IMR-90 (cell line): ENCODE data around the gene AKAP6. TPM values are rescaled to one million over a fixed set of nuclear protein-coding genes. Genes with fewer than 3 reads are reported as not detected.

Experiments
- ATAC-seq: fragments of 200-7000 bp; cut with Tn5 transposase; 2 replicates; pipeline ENCODE4 v1.9.1; 2020; ENCODE audit warnings: low read depth, mild to moderate bottlenecking, moderate library complexity
- BruUV-seq: library from RNA; stranded (reverse); fragments of 400-500 nt; replicated peaks from 2 replicates; lab custom pipeline; 2021; lab: Mats Ljungman, UMichigan
- CTCF ChIA-PET: fragments of 300-600 bp; formaldehyde crosslinking; extraction: SDS; loops from one replicate; lab custom pipeline; 2021; ENCODE audit warnings: antibody characterized with exemption; lab: Yijun Ruan, JAX
- POLR2A ChIA-PET: fragments of 300-600 bp; sonication (Branson Sonifier 250); formaldehyde crosslinking; loops from one replicate; lab custom pipeline; 2022; ENCODE audit warnings: antibody characterized with exemption; ENCODE audit not compliant: unreplicated experiment; lab: Charles Lee
- DNase-seq: peaks from one replicate; pipeline ENCODE4 v3.0.0; 2013
- H2AFZ ChIP-seq: replicated peaks from 2 replicates; pipeline ENCODE3; 2013; ENCODE audit warnings: low read length, mild to moderate bottlenecking; ENCODE audit not compliant: poor library complexity
- H2AK5ac ChIP-seq: 2 replicates; pipeline ENCODE4 v1.6.1; 2013; ENCODE audit warnings: low read depth, low read length, inconsistent platforms
- H2AK9ac ChIP-seq: replicated peaks from 2 replicates; pipeline ENCODE3; 2013; ENCODE audit warnings: mild to moderate bottlenecking, low read depth, low read length, moderate library complexity; ENCODE audit not compliant: poor library complexity
- H2BK120ac ChIP-seq: 2 replicates; pipeline ENCODE4 v1.6.1; 2013; ENCODE audit warnings: low read depth, low read length, inconsistent platforms
- H2BK15ac ChIP-seq: 3 replicates; pipeline ENCODE4 v1.6.1; 2013; ENCODE audit warnings: low read depth, low read length, inconsistent platforms
- H2BK20ac ChIP-seq: 2 replicates; pipeline ENCODE4 v1.6.1; 2013; ENCODE audit warnings: low read depth, mild to moderate bottlenecking, inconsistent platforms, low read length, moderate library complexity
- H2BK5ac ChIP-seq: 2 replicates; pipeline ENCODE4 v1.6.1; 2013; ENCODE audit warnings: mild to moderate bottlenecking, low read depth, low read length, inconsistent platforms; ENCODE audit not compliant: poor library complexity, severe bottlenecking
- H3K14ac ChIP-seq: replicated peaks from 2 replicates; pipeline ENCODE4 v1.6.1; 2013; ENCODE audit warnings: low read depth, low read length, inconsistent platforms
- H3K18ac ChIP-seq: 2 replicates; pipeline ENCODE4 v1.6.1; 2013; ENCODE audit warnings: low read depth, low read length, control low read depth
- H3K23ac ChIP-seq: 2 replicates; pipeline ENCODE4 v1.6.1; 2013; ENCODE audit warnings: low read depth, low read length, inconsistent platforms
- H3K27ac ChIP-seq: 2 replicates; pipeline ENCODE4 v1.5.1; 2013; ENCODE audit warnings: mild to moderate bottlenecking, control low read depth, low read length; ENCODE audit not compliant: insufficient read depth
- H3K27me3 ChIP-seq: 2 replicates; pipeline ENCODE4 v1.6.1; 2013; ENCODE audit warnings: low read length; ENCODE audit not compliant: control insufficient read depth, insufficient read depth
- H3K36me3 ChIP-seq: 2 replicates; pipeline ENCODE4 v1.6.1; 2013; ENCODE audit warnings: low read length, mixed read lengths; ENCODE audit not compliant: control insufficient read depth, insufficient read depth
- H3K4ac ChIP-seq: 2 replicates; pipeline ENCODE4 v1.6.1; 2013; ENCODE audit warnings: low read depth, low read length, inconsistent platforms
- H3K4me1 ChIP-seq: 2 replicates; pipeline ENCODE4 v1.6.1; 2013; ENCODE audit warnings: low read length, mixed read lengths; ENCODE audit not compliant: control insufficient read depth, insufficient read depth
- H3K4me2 ChIP-seq: 2 replicates; pipeline ENCODE4 v1.6.1; 2013; ENCODE audit warnings: low read depth, mild to moderate bottlenecking, control low read depth, low read length, moderate library complexity
- H3K4me3 ChIP-seq: 2 replicates; pipeline ENCODE4 v1.5.1; 2013; ENCODE audit warnings: low read depth, mild to moderate bottlenecking, control low read depth, low read length, moderate library complexity; ENCODE audit not compliant: insufficient read depth
- H3K56ac ChIP-seq: 2 replicates; pipeline ENCODE4 v1.6.1; 2013; ENCODE audit warnings: low read length, inconsistent platforms; ENCODE audit not compliant: insufficient read depth; ENCODE audit errors: extremely low read depth
- H3K79me1 ChIP-seq, 2 experiments: 2 replicates each; pipeline ENCODE4 v1.6.1; 2013; ENCODE audit warnings: low read length in 2 of 2, inconsistent platforms in 1 of 2, low read depth in 1 of 2
- H3K9ac ChIP-seq: 2 replicates; pipeline ENCODE4 v1.6.1; 2013; ENCODE audit warnings: low read depth, low read length, control low read depth
- H3K9me1 ChIP-seq: 2 replicates; pipeline ENCODE4 v1.6.1; 2013; ENCODE audit warnings: low read length, inconsistent platforms; ENCODE audit not compliant: insufficient read depth
- H3K9me3 ChIP-seq: 2 replicates; pipeline ENCODE4 v1.6.1; 2013; ENCODE audit warnings: low read length; ENCODE audit not compliant: control insufficient read depth, insufficient read depth
- H4K20me1 ChIP-seq: 2 replicates; pipeline ENCODE4 v1.6.1; 2013; ENCODE audit warnings: low read length, inconsistent platforms; ENCODE audit not compliant: insufficient read depth
- H4K5ac ChIP-seq: 2 replicates; pipeline ENCODE4 v1.6.1; 2013; ENCODE audit warnings: mild to moderate bottlenecking, low read depth, low read length, control low read depth
- H4K8ac ChIP-seq, 2 experiments: 2 replicates each; pipeline ENCODE4 v1.6.1; 2013; ENCODE audit warnings: low read depth in 2 of 2, low read length in 2 of 2, control low read depth in 1 of 2, inconsistent platforms in 1 of 2
- H4K91ac ChIP-seq: 2 replicates; pipeline ENCODE4 v1.6.1; 2013; ENCODE audit warnings: low read depth, low read length, inconsistent platforms; ENCODE audit not compliant: insufficient read depth
- BHLHE40 ChIP-seq: fragments of 150-350 bp; IDR thresholded peaks from 2 replicates; pipeline ENCODE4 v1.6.1; 2016; ENCODE audit warnings: mild to moderate bottlenecking, low read depth, low read length
- CEBPB ChIP-seq: IDR thresholded peaks from 2 replicates; pipeline ENCODE4 v1.6.1; 2012; ENCODE audit warnings: low read depth, low read length, improper control_type of control experiment
- CHD1 ChIP-seq: IDR thresholded peaks from 2 replicates; pipeline ENCODE4 v1.6.1; 2012; ENCODE audit warnings: low read depth, low read length, improper control_type of control experiment
- FOS ChIP-seq: fragments of 150-350 bp; IDR thresholded peaks from 2 replicates; pipeline ENCODE4 v1.6.1; 2016; ENCODE audit warnings: low read depth, low read length
- MAFK ChIP-seq: IDR thresholded peaks from 2 replicates; pipeline ENCODE4 v1.6.1; 2012; ENCODE audit warnings: low read depth, low read length, improper control_type of control experiment
- MXI1 ChIP-seq: IDR thresholded peaks from 2 replicates; pipeline ENCODE4 v1.6.1; 2012; ENCODE audit warnings: low read depth, mild to moderate bottlenecking, low read length, moderate library complexity, borderline replicate concordance
- NFE2L2 ChIP-seq: fragments of 150-350 bp; IDR thresholded peaks from 2 replicates; pipeline ENCODE4 v1.6.1; 2016; ENCODE audit warnings: low read depth, mild to moderate bottlenecking, low read length
- RCOR1 ChIP-seq: IDR thresholded peaks from 2 replicates; pipeline ENCODE4 v1.6.1; 2012; ENCODE audit warnings: mild to moderate bottlenecking, low read length, improper control_type of control experiment; ENCODE audit not compliant: insufficient replicate concordance
- WGBS, 2 experiments: methylation state at CpG; one replicate each; pipeline versions ENCODE4 v1.1.5 to v1.1.7; 2013; ENCODE audit warnings: missing lambda C conversion rate in 2 of 2; ENCODE audit not compliant: insufficient read length in 1 of 2; ENCODE audit errors: extremely low coverage in 2 of 2; 5-methylcytosine and 5-hydroxymethylcytosine counted together
- dilution Hi-C: fragments of 300-500 bp; cut with HindIII; formaldehyde crosslinking; loops from one replicate; pipeline ENCODE4 v1.14.3; 2018; ENCODE audit warnings: low sequenced_read_pairs; ENCODE audit not compliant: unreplicated experiment
- in situ Hi-C: fragments of 300-500 bp; cut with MboI; formaldehyde crosslinking; loops from 3 replicates; pipeline ENCODE4 v1.14.3; 2019; ENCODE audit warnings: low sequenced_read_pairs, inconsistent platforms, mixed read lengths
- intact Hi-C: fragments of 100-400 bp; cut with micrococcal nuclease; formaldehyde crosslinking; loops from 2 replicates; pipeline ENCODE4 v1.10.0; 2022
- polyA plus RNA-seq, 3 experiments: library from polyadenylated mRNA; depleted of rRNA; stranded (reverse); fragments of >200 nt; gene quantifications; 2 replicates each; pipeline ENCODE4 v1.2.3, GENCODE V29; 2012; ENCODE audit warnings: low replicate concordance in 1 of 3
- total RNA-seq: library from RNA; depleted of rRNA; stranded (reverse); fragments of >200 nt; gene quantifications from 2 replicates; pipeline ENCODE4 v1.2.3, GENCODE V29; 2012
- TF ChIP-seq, protein P1 (sequence below): conservative IDR thresholded peaks from 2 replicates; pipeline ENCODE4 v1.5.1; 2012; ENCODE audit warnings: mild to moderate bottlenecking, low read depth, low read length, improper control_type of control experiment
- TF ChIP-seq, protein P2 (sequence below): fragments of 150-350 bp; IDR thresholded peaks from 2 replicates; pipeline ENCODE4 v1.6.1; 2017; ENCODE audit warnings: mild to moderate bottlenecking, antibody characterized with exemption, low read length, low read depth

Gene AKAP6
- total and polyA plus RNA-seq, 2 of the 4 experiments (the other 2 are of a cell fraction): 0.22 to 1.6 TPM

DNA sequence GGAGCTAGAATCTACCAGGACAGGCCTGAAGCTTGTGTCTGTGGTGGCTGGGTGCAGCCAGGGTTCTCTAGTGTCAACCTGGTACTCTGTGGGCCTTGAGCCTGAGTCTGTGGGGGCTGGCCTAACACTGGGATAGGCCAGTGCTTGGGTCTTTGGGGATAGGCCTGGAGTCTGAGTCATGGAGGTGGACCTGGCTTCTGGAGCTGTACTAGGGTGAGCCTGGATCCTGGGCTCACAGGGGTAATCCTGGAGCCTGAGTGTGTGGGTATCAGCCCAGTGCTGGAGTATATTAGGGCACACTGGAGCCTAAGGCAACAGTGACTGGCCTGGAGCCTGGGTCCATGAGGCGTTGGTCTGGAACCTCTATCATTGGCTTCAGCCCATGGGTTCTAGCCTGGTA is 427.1 kb downstream of the AKAP6 start:
- POLR2A ChIA-PET: no interaction called here
- no peak for TF ChIP-seq NFE2L2
- TF ChIP-seq RCOR1: no peak
- no peak for TF ChIP-seq FOS
- TF ChIP-seq MAFK: no peak
- TF ChIP-seq, protein P1, sequence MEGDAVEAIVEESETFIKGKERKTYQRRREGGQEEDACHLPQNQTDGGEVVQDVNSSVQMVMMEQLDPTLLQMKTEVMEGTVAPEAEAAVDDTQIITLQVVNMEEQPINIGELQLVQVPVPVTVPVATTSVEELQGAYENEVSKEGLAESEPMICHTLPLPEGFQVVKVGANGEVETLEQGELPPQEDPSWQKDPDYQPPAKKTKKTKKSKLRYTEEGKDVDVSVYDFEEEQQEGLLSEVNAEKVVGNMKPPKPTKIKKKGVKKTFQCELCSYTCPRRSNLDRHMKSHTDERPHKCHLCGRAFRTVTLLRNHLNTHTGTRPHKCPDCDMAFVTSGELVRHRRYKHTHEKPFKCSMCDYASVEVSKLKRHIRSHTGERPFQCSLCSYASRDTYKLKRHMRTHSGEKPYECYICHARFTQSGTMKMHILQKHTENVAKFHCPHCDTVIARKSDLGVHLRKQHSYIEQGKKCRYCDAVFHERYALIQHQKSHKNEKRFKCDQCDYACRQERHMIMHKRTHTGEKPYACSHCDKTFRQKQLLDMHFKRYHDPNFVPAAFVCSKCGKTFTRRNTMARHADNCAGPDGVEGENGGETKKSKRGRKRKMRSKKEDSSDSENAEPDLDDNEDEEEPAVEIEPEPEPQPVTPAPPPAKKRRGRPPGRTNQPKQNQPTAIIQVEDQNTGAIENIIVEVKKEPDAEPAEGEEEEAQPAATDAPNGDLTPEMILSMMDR: no peak
- TF ChIP-seq CEBPB: no peak
- no peak for TF ChIP-seq BHLHE40
- no peak for TF ChIP-seq CHD1
- TF ChIP-seq, protein P2, sequence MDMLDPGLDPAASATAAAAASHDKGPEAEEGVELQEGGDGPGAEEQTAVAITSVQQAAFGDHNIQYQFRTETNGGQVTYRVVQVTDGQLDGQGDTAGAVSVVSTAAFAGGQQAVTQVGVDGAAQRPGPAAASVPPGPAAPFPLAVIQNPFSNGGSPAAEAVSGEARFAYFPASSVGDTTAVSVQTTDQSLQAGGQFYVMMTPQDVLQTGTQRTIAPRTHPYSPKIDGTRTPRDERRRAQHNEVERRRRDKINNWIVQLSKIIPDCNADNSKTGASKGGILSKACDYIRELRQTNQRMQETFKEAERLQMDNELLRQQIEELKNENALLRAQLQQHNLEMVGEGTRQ: no peak
- TF ChIP-seq MXI1: no peak
- Histone ChIP-seq H3K4ac (no peak overlapping the region), H3K79me1 (no peaks in the 10 kb centered on the region), H4K91ac (no peak overlapping the region), H3K27ac (no peak overlapping the region), H4K8ac (no peak overlapping the region), H3K4me2 (no peak overlapping the region), H3K56ac (no peak overlapping the region), H2AK5ac (no peak overlapping the region), H2BK15ac (no peak overlapping the region), H3K36me3 (no peaks in the 10 kb centered on the region), H3K23ac (no peak overlapping the region), H4K20me1 (no peaks in the 10 kb centered on the region), H3K14ac (no peak overlapping the region), H3K27me3 (no peaks in the 10 kb centered on the region), H2BK5ac (no peak overlapping the region), H3K9me3 (peaks cover 2% of the 10 kb centered on the region; the same call in 1 of the 2 replicates), H3K4me3 (no peak overlapping the region), H2BK120ac (no peak overlapping the region), H3K9me1 (no peaks in the 10 kb centered on the region), H2AFZ (no peak overlapping the region), H3K18ac (no peak overlapping the region), H2BK20ac (no peak overlapping the region), H2AK9ac (no peak overlapping the region), H3K4me1 (no peaks in the 10 kb centered on the region), H3K9ac (no peak overlapping the region), H4K5ac (no peak overlapping the region)
- CTCF ChIA-PET: no interaction called here
- BruUV-seq: no TSS peak
- in situ Hi-C loops: no loop called here
- ATAC-seq (no peak), DNase-seq (no peak)
- WGBS, 2 experiments: no CpG with 5 or more reads among the region's 1 CpG
- intact Hi-C loops: no loop called here
- dilution Hi-C loops: no loop called here
